Activated T-helper 2 cell treated with anti-CD3 and anti-CD28 coated beads, Interferon-gamma antibody, Interleukin-2, Interleukin-4, amounts not matched to agents 10 μg/mL and 5 μg/mL and 100 μg/mL, durations not matched to agents 14 hours and 24 hours and 36 hours (primary cell): ENCODE results near the gene ADGRG4. TPM values are rescaled to one million over a fixed set of nuclear protein-coding genes. Genes with fewer than 3 reads are reported as not detected.
"Not testable (repeated sequence)": the region's sequence is repeated elsewhere in the genome, so short reads cannot be mapped to it uniquely, and the experiment has no call there.

Experiments
- DNase-seq: peaks from one replicate; pipeline ENCODE4 v3.0.0; 2021; ENCODE audit warnings: low spot score
- H3K27ac Mint-ChIP-seq: one replicate; pipeline ENCODE4 v1.8.0; 2021; ENCODE audit warnings: mixed read lengths
- H3K27me3 Mint-ChIP-seq: one replicate; pipeline ENCODE4 v1.8.0; 2021; ENCODE audit warnings: low read depth, mixed read lengths
- H3K36me3 Mint-ChIP-seq: one replicate; pipeline ENCODE4 v1.8.0; 2021; ENCODE audit warnings: low read depth, mixed read lengths
- H3K4me1 Mint-ChIP-seq: one replicate; pipeline ENCODE4 v1.8.0; 2021; ENCODE audit warnings: low read depth, mixed read lengths
- H3K4me3 Mint-ChIP-seq: one replicate; pipeline ENCODE4 v1.8.0; 2021; ENCODE audit warnings: low read depth, mild to moderate bottlenecking, moderate library complexity, mixed read lengths
- H3K9me3 Mint-ChIP-seq: one replicate; pipeline ENCODE4 v1.8.0; 2021; ENCODE audit warnings: mixed read lengths
- intact Hi-C: fragments of 100-400 bp; cut with micrococcal nuclease; formaldehyde crosslinking; loops from one replicate; pipeline ENCODE4 v1.15.1; 2023
- total RNA-seq: library from RNA; stranded (reverse); gene quantifications from 2 replicates; pipeline ENCODE4 v1.2.3, GENCODE V29; 2022

ADGRG4 gene
- total RNA-seq, 1 donor from 2014 or later, result not detected

- H3K27ac Mint-ChIP-seq, result no peak overlapping the region
- peaks cover 4% of the 10 kb centered on the region for H3K9me3 Mint-ChIP-seq
- no peaks in the 10 kb centered on the region for H3K36me3 Mint-ChIP-seq
- no peaks in the 10 kb centered on the region for H3K27me3 Mint-ChIP-seq
- no peak for DNase-seq
- intact Hi-C loops, result no loop called here
- no peaks in the 10 kb centered on the region for H3K4me1 Mint-ChIP-seq
- no peak overlapping the region for H3K4me3 Mint-ChIP-seq
These were observed 120.6 kb downstream of the ADGRG4 start for GRCh38 chrX:136421338-136421737.

GRCh38 chrX:136423724-136424123 lies 123.0 kb downstream of the ADGRG4 start:
- DNase-seq, result no peak
- Mint-ChIP-seq H3K27ac (no peak overlapping the region), H3K36me3 (no peaks in the 10 kb centered on the region), H3K9me3 (peaks cover 4% of the 10 kb centered on the region), H3K4me3 (no peak overlapping the region), H3K27me3 (no peaks in the 10 kb centered on the region), H3K4me1 (no peaks in the 10 kb centered on the region)
- intact Hi-C loops, result no loop called here

GRCh38 chrX:136425996-136426395 lies 125.2 kb downstream of the ADGRG4 start:
- DNase-seq, result no peak
- intact Hi-C loops, result no loop called here
- Mint-ChIP-seq H3K36me3 (no peaks in the 10 kb centered on the region), H3K4me3 (no peak overlapping the region), H3K27me3 (no peaks in the 10 kb centered on the region), H3K9me3 (no peaks in the 10 kb centered on the region), H3K4me1 (peaks cover 3% of the 10 kb centered on the region), H3K27ac (no peak overlapping the region)

GRCh38 chrX:136431625-136432024 lies 130.9 kb downstream of the ADGRG4 start:
- peak overlapping the region; percentile 35 for H3K27ac Mint-ChIP-seq
- no peaks in the 10 kb centered on the region for H3K36me3 Mint-ChIP-seq
- no peaks in the 10 kb centered on the region for H3K27me3 Mint-ChIP-seq
- intact Hi-C loops, result no loop called here
- no peak for DNase-seq
- no peaks in the 10 kb centered on the region for H3K9me3 Mint-ChIP-seq
- H3K4me1 Mint-ChIP-seq, result peaks cover 23% of the 10 kb centered on the region
- no peak overlapping the region for H3K4me3 Mint-ChIP-seq

GRCh38 chrX:136437774-136438173 lies 137.0 kb downstream of the ADGRG4 start:
- Mint-ChIP-seq H3K36me3 (no peaks in the 10 kb centered on the region), H3K27me3 (no peaks in the 10 kb centered on the region), H3K4me1 (peaks cover 11% of the 10 kb centered on the region), H3K4me3 (no peak overlapping the region), H3K9me3 (no peaks in the 10 kb centered on the region), H3K27ac (no peak overlapping the region)
- intact Hi-C loops, result no loop called here
- no peak for DNase-seq

GRCh38 chrX:136438192-136438591 lies 137.4 kb downstream of the ADGRG4 start:
- Mint-ChIP-seq H3K27ac (no peak overlapping the region), H3K4me1 (peaks cover 9% of the 10 kb centered on the region), H3K9me3 (no peaks in the 10 kb centered on the region), H3K27me3 (no peaks in the 10 kb centered on the region), H3K36me3 (no peaks in the 10 kb centered on the region), H3K4me3 (no peak overlapping the region)
- DNase-seq, result no peak
- intact Hi-C loops, result no loop called here

- intact Hi-C loops, H3K27me3 Mint-ChIP-seq, H3K36me3 Mint-ChIP-seq, DNase-seq, H3K4me3 Mint-ChIP-seq, H3K4me1 Mint-ChIP-seq, H3K27ac Mint-ChIP-seq, H3K9me3 Mint-ChIP-seq: not testable (repeated sequence)
These were observed 144.9 kb downstream of the ADGRG4 start for GRCh38 chrX:136445674-136446073.

- H3K4me3 Mint-ChIP-seq, result no peak overlapping the region
- H3K9me3 Mint-ChIP-seq, result no peaks in the 10 kb centered on the region
- DNase-seq, result no peak
- H3K4me1 Mint-ChIP-seq, result no peaks in the 10 kb centered on the region
- H3K27ac Mint-ChIP-seq, result no peak overlapping the region
- intact Hi-C loops, result no loop called here
- no peaks in the 10 kb centered on the region for H3K27me3 Mint-ChIP-seq
- H3K36me3 Mint-ChIP-seq, result no peaks in the 10 kb centered on the region
These were observed 145.4 kb downstream of the ADGRG4 start for GRCh38 chrX:136446208-136446607.

- Mint-ChIP-seq H3K4me1 (no peaks in the 10 kb centered on the region), H3K36me3 (no peaks in the 10 kb centered on the region), H3K4me3 (no peak overlapping the region), H3K27me3 (no peaks in the 10 kb centered on the region), H3K9me3 (no peaks in the 10 kb centered on the region), H3K27ac (no peak overlapping the region)
- intact Hi-C loops, result no loop called here
- DNase-seq, result no peak
These were observed 146.5 kb downstream of the ADGRG4 start for GRCh38 chrX:136447308-136447707.

- Mint-ChIP-seq H3K4me1 (no peaks in the 10 kb centered on the region), H3K27ac (no peak overlapping the region), H3K36me3 (no peaks in the 10 kb centered on the region), H3K4me3 (no peak overlapping the region), H3K27me3 (no peaks in the 10 kb centered on the region), H3K9me3 (no peaks in the 10 kb centered on the region)
- intact Hi-C loops, result no loop called here
- no peak for DNase-seq
These were observed 147.2 kb downstream of the ADGRG4 start for GRCh38 chrX:136447968-136448367.

GRCh38 chrX:136450050-136450830 lies 149.5 kb downstream of the ADGRG4 start:
- Mint-ChIP-seq H3K9me3 (no peaks in the 10 kb centered on the region), H3K4me1 (no peaks in the 10 kb centered on the region), H3K36me3 (no peaks in the 10 kb centered on the region), H3K27ac (no peak overlapping the region), H3K27me3 (no peaks in the 10 kb centered on the region), H3K4me3 (no peak overlapping the region)
- intact Hi-C loops, result no loop called here
- DNase-seq, result no peak

- DNase-seq, result no peak
- H3K9me3 Mint-ChIP-seq, result no peaks in the 10 kb centered on the region
- H3K4me1 Mint-ChIP-seq, result no peaks in the 10 kb centered on the region
- H3K36me3 Mint-ChIP-seq, result no peaks in the 10 kb centered on the region
- no peak overlapping the region for H3K4me3 Mint-ChIP-seq
- no peaks in the 10 kb centered on the region for H3K27me3 Mint-ChIP-seq
- intact Hi-C loops, result no loop called here
- H3K27ac Mint-ChIP-seq, result no peak overlapping the region
These were observed 151.9 kb downstream of the ADGRG4 start for GRCh38 chrX:136452614-136453013.

- Mint-ChIP-seq H3K4me1 (no peaks in the 10 kb centered on the region), H3K27me3 (no peaks in the 10 kb centered on the region), H3K27ac (no peak overlapping the region), H3K36me3 (no peaks in the 10 kb centered on the region), H3K4me3 (no peak overlapping the region), H3K9me3 (no peaks in the 10 kb centered on the region)
- intact Hi-C loops, result no loop called here
- DNase-seq, result no peak
These were observed 152.4 kb downstream of the ADGRG4 start for GRCh38 chrX:136453114-136453513.

- Mint-ChIP-seq H3K4me3 (no peak overlapping the region), H3K9me3 (no peaks in the 10 kb centered on the region), H3K27ac (no peak overlapping the region), H3K36me3 (no peaks in the 10 kb centered on the region), H3K27me3 (no peaks in the 10 kb centered on the region), H3K4me1 (no peaks in the 10 kb centered on the region)
- intact Hi-C loops, result no loop called here
- DNase-seq, result no peak
These were observed 153.0 kb downstream of the ADGRG4 start for GRCh38 chrX:136453771-136454170.
